PFSK-1 (cell line): ENCODE results near the gene TLE2.

Source experiments
- POLR2AphosphoS5 ChIP-seq: IDR thresholded peaks from 2 replicates; pipeline ENCODE4 v1.6.1; 2012; ENCODE audit warnings: low read depth, mild to moderate bottlenecking, control low read depth, low read length, moderate library complexity
- SIN3A ChIP-seq: IDR thresholded peaks from 2 replicates; pipeline ENCODE4 v1.6.1; 2012; ENCODE audit warnings: mild to moderate bottlenecking, low read length, moderate library complexity, borderline replicate concordance; ENCODE audit not compliant: insufficient read depth
- TAF1 ChIP-seq: IDR thresholded peaks from 2 replicates; pipeline ENCODE4 v1.6.1; 2012; ENCODE audit warnings: low read length, control low read depth, borderline replicate concordance; ENCODE audit not compliant: insufficient read depth
- TF ChIP-seq, protein P1 (sequence below), 2 experiments: IDR thresholded peaks; 2 replicates each; pipeline versions ENCODE4 v1.6.1 to v1.8.0; 2011 to 2012; ENCODE audit warnings: low read depth in 2 of 2, low read length in 2 of 2, control low read depth in 1 of 2, inconsistent platforms in 1 of 2, mild to moderate bottlenecking in 1 of 2, moderate library complexity in 1 of 2; ENCODE audit not compliant: insufficient read depth in 1 of 2

DNA sequence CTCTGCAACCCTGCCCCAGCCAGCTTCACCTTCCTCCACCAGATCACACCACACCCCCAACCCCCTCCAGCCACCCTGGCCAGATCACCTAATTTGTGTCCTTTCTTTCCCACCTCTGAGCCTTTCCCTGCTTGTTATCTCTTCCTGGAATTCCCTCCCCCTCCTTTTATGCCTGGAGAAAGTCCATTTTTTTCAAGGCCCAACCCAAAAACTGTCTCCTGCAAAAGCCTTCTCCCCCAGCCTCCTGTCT, 5.3 kb upstream of the TLE2 start:
- TF ChIP-seq TAF1 (no peak), POLR2AphosphoS5 (no peak), SIN3A (no peak)
- TF ChIP-seq, protein P1, sequence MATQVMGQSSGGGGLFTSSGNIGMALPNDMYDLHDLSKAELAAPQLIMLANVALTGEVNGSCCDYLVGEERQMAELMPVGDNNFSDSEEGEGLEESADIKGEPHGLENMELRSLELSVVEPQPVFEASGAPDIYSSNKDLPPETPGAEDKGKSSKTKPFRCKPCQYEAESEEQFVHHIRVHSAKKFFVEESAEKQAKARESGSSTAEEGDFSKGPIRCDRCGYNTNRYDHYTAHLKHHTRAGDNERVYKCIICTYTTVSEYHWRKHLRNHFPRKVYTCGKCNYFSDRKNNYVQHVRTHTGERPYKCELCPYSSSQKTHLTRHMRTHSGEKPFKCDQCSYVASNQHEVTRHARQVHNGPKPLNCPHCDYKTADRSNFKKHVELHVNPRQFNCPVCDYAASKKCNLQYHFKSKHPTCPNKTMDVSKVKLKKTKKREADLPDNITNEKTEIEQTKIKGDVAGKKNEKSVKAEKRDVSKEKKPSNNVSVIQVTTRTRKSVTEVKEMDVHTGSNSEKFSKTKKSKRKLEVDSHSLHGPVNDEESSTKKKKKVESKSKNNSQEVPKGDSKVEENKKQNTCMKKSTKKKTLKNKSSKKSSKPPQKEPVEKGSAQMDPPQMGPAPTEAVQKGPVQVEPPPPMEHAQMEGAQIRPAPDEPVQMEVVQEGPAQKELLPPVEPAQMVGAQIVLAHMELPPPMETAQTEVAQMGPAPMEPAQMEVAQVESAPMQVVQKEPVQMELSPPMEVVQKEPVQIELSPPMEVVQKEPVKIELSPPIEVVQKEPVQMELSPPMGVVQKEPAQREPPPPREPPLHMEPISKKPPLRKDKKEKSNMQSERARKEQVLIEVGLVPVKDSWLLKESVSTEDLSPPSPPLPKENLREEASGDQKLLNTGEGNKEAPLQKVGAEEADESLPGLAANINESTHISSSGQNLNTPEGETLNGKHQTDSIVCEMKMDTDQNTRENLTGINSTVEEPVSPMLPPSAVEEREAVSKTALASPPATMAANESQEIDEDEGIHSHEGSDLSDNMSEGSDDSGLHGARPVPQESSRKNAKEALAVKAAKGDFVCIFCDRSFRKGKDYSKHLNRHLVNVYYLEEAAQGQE (IDR thresholded peaks at IDR 0.05; ENCODE audit: insufficient read depth in 1 of 2, low read depth in 2 of 2, low read length in 2 of 2), result no peak
